ENCODE data around the gene SPSB4. TPM values are rescaled to one million over a fixed set of nuclear protein-coding genes. Genes with fewer than 3 reads are reported as not detected.

The SPSB4 gene
- total RNA-seq, 4 donors from 2014 or later: 0.12 to 5.7 (median 0.58) TPM

GRCh38 chr3:141150931-141151330 is 99.8 kb downstream of the SPSB4 start:
- ATAC-seq (ENCODE audit: low FRiP score): no peak
- TF ChIP-seq CTCF (IDR thresholded peaks at IDR 0.05): no peak
- DNase-seq (ENCODE audit: low spot score): no peak

GRCh38 chr3:141151439-141151838 is 100.3 kb downstream of the SPSB4 start:
- no peak for ATAC-seq (ENCODE audit: low FRiP score)
- no peak for DNase-seq (ENCODE audit: low spot score)

GRCh38 chr3:141152130-141152529 is 101.0 kb downstream of the SPSB4 start:
- TF ChIP-seq CTCF (IDR thresholded peaks at IDR 0.05): no peak
- no peak for DNase-seq (ENCODE audit: low spot score)
- ATAC-seq (ENCODE audit: low FRiP score): no peak

More at GRCh38 chr3:141151439-141151838, 100.3 kb downstream of the SPSB4 start:
- no peak for TF ChIP-seq CTCF (IDR thresholded peaks at IDR 0.05)

- DNase-seq (ENCODE audit: low spot score): no peak
- no peak for ATAC-seq (ENCODE audit: low FRiP score)
- no peak for TF ChIP-seq CTCF (IDR thresholded peaks at IDR 0.05)
These were observed 101.9 kb downstream of the SPSB4 start for GRCh38 chr3:141152801-141153678.

- DNase-seq (ENCODE audit: low spot score): no peak
These were observed 102.5 kb downstream of the SPSB4 start for GRCh38 chr3:141153679-141153966.

GRCh38 chr3:141164852-141165251 is 113.7 kb downstream of the SPSB4 start:
- no peak for TF ChIP-seq CTCF (IDR thresholded peaks at IDR 0.05)
- ATAC-seq (ENCODE audit: low FRiP score): no peak
- no peak for DNase-seq (ENCODE audit: low spot score)

More at GRCh38 chr3:141153679-141153966, 102.5 kb downstream of the SPSB4 start:
- ATAC-seq (ENCODE audit: low FRiP score): no peak
- TF ChIP-seq CTCF (IDR thresholded peaks at IDR 0.05): no peak

- DNase-seq (ENCODE audit: low spot score): no peak
- ATAC-seq (ENCODE audit: low FRiP score): no peak
- TF ChIP-seq CTCF (IDR thresholded peaks at IDR 0.05): no peak
These were observed 116.5 kb downstream of the SPSB4 start for GRCh38 chr3:141167681-141168080.

All from omental fat pad (tissue), 4 donors.